Heart left ventricle (tissue), 11 donors: ENCODE data around the gene PHLDB3. TPM values are rescaled to one million over a fixed set of nuclear protein-coding genes. Genes with fewer than 3 reads are reported as not detected.

Experiments
- polyA plus RNA-seq, 2 donors: library from polyadenylated mRNA; stranded (reverse); fragments of 200-250 nt; gene quantifications; one replicate each; pipeline ENCODE4 v1.2.3, GENCODE V29; 2013
- total RNA-seq, 9 donors: library from RNA; depleted of rRNA in 2 of 9; stranded (reverse); fragments of >200 nt in 2 of 9; fragmentation: NEBNext Ultra II Directional in 3 of 9; extraction: Animal tissue kit (Norgen Biotek cat#: 25700) in 3 of 9; gene quantifications; one replicate each; pipeline versions ENCODE4 v1.1.0 to v1.2.4, GENCODE V29; 2016 to 2023
- donor health status: ischemic (EF 13 %, LVEDD 7.1; RV severe dilation, severe dysfunction).
- donor health status: healthy with polysubstance abuse.
- donor health status: DM: no; HTN: yes; CAD: no.
- donor health status: DM: no; HTN: no; CAD: no.
- donor health status: ischemic (EF 25% LVEDD 5.7; RV mildly dilated, moderate dysfunction).
- donor health status: healthy.
- donor health status: DM: yes; HTN: yes; CAD: no.
- donor health status: PGD.
- donor health status: nonischemic (EF 23%, LVEDD 6.1; RV moderate dilation, normal function).

Gene PHLDB3
- total and polyA plus RNA-seq, 11 donors: 2.4 to 11.6 (median 5.7) TPM

Other genes starting within 250 kb of the PHLDB3 start
- not detected for gene PSG9, start 235.2 kb downstream of the PHLDB3 start, total RNA-seq
- not detected for gene PSG9, start 235.2 kb downstream of the PHLDB3 start, polyA plus RNA-seq
- 1 to 10 TPM in 2 of 9 donors, under 1 TPM in 5, not detected in 2; 0.21 to 6.4 (median 0.60) TPM for gene CD177, start 151.1 kb downstream of the PHLDB3 start, total RNA-seq
- under 1 TPM in 1 of 2 donors, not detected in 1; 0.14 TPM for gene CD177, start 151.1 kb downstream of the PHLDB3 start, polyA plus RNA-seq
- gene TEX101, start 89.9 kb downstream of the PHLDB3 start, total RNA-seq: not detected
- not detected for gene TEX101, start 89.9 kb downstream of the PHLDB3 start, polyA plus RNA-seq
- gene LYPD3, start 39.1 kb downstream of the PHLDB3 start, total RNA-seq: under 1 TPM in 5 of 9 donors, not detected in 4; 0.21 to 0.77 (median 0.37) TPM
- under 1 TPM; 0.08 to 0.46 TPM for gene LYPD3, start 39.1 kb downstream of the PHLDB3 start, polyA plus RNA-seq
- 10 to 100 TPM in 8 of 9 donors, 1 to 10 TPM in 1; 9.0 to 27.6 (median 14.2) TPM for gene ETHE1, start 22.5 kb upstream of the PHLDB3 start, total RNA-seq
- gene ETHE1, start 22.5 kb upstream of the PHLDB3 start, polyA plus RNA-seq: 10 to 100 TPM in 1 of 2 donors, 1 to 10 TPM in 1; 6.0 to 21.2 TPM
- 1 to 10 TPM in 5 of 9 donors, under 1 TPM in 2, not detected in 2; 0.58 to 1.9 (median 1.3) TPM for gene ZNF575, start 28.4 kb upstream of the PHLDB3 start, total RNA-seq
- under 1 TPM; 0.38 to 0.65 TPM for gene ZNF575, start 28.4 kb upstream of the PHLDB3 start, polyA plus RNA-seq
- gene XRCC1, start 70.8 kb upstream of the PHLDB3 start, total RNA-seq: 10 to 100 TPM; 11.2 to 21.3 (median 16.6) TPM
- gene XRCC1, start 70.8 kb upstream of the PHLDB3 start, polyA plus RNA-seq: 10 to 100 TPM; 11.3 to 19.3 TPM
- 1 to 10 TPM in 5 of 9 donors, under 1 TPM in 3, not detected in 1; 0.76 to 4.3 (median 1.1) TPM for gene PINLYP, start 71.1 kb upstream of the PHLDB3 start, total RNA-seq
- gene PINLYP, start 71.1 kb upstream of the PHLDB3 start, polyA plus RNA-seq: 1 to 10 TPM; 3.0 to 4.0 TPM
- 10 to 100 TPM; 21.1 to 36.1 (median 24.9) TPM for gene IRGQ, start 91.4 kb upstream of the PHLDB3 start, total RNA-seq
- 10 to 100 TPM in 1 of 2 donors, 1 to 10 TPM in 1; 7.4 to 11.9 TPM for gene IRGQ, start 91.4 kb upstream of the PHLDB3 start, polyA plus RNA-seq
- gene ZNF576, start 91.8 kb upstream of the PHLDB3 start, total RNA-seq: 10 to 100 TPM in 7 of 9 donors, 1 to 10 TPM in 2; 9.0 to 17.6 (median 11.8) TPM
- gene ZNF576, start 91.8 kb upstream of the PHLDB3 start, polyA plus RNA-seq: 10 to 100 TPM in 1 of 2 donors, 1 to 10 TPM in 1; 8.9 to 22.4 TPM
- under 1 TPM in 7 of 9 donors, not detected in 2; 0.07 to 0.35 (median 0.16) TPM for gene SRRM5, start 107.3 kb upstream of the PHLDB3 start, total RNA-seq
- under 1 TPM; 0.15 to 0.80 TPM for gene SRRM5, start 107.3 kb upstream of the PHLDB3 start, polyA plus RNA-seq
- 10 to 100 TPM; 25.1 to 40.4 (median 31.3) TPM for gene ZNF428, start 114.9 kb upstream of the PHLDB3 start, total RNA-seq
- gene ZNF428, start 114.9 kb upstream of the PHLDB3 start, polyA plus RNA-seq: 10 to 100 TPM; 29.5 to 64.5 TPM
- gene CADM4, start 135.1 kb upstream of the PHLDB3 start, total RNA-seq: 10 to 100 TPM in 2 of 9 donors, 1 to 10 TPM in 7; 4.6 to 13.2 (median 7.8) TPM
- gene CADM4, start 135.1 kb upstream of the PHLDB3 start, polyA plus RNA-seq: 10 to 100 TPM; 10.7 to 12.2 TPM
- 10 to 100 TPM in 2 of 9 donors, 1 to 10 TPM in 7; 2.3 to 44.1 (median 4.7) TPM for gene PLAUR, start 165.4 kb upstream of the PHLDB3 start, total RNA-seq
- 10 to 100 TPM in 1 of 2 donors, 1 to 10 TPM in 1; 4.0 to 17.8 TPM for gene PLAUR, start 165.4 kb upstream of the PHLDB3 start, polyA plus RNA-seq
- not detected for gene IRGC, start 211.3 kb upstream of the PHLDB3 start, total RNA-seq
- not detected for gene IRGC, start 211.3 kb upstream of the PHLDB3 start, polyA plus RNA-seq